PC-3 (cell line): Measurements from ENCODE around the gene ZNF814. TPM values are rescaled to one million over a fixed set of nuclear protein-coding genes. Genes with fewer than 3 reads are reported as not detected.
"Not testable (repeated sequence)": the region's sequence is repeated elsewhere in the genome, so short reads cannot be mapped to it uniquely, and the experiment has no call there.

Experiments
- ATAC-seq: fragments of 200-7000 bp; cut with Tn5 transposase; 2 replicates; pipeline ENCODE4 v1.9.1; 2020; ENCODE audit warnings: mild to moderate bottlenecking, moderate library complexity
- BruUV-seq: library from RNA; stranded (reverse); fragments of 400-500 nt; replicated peaks from 2 replicates; lab custom pipeline; 2021; lab: Mats Ljungman, UMichigan
- CTCF ChIA-PET: fragments of 300-600 bp; sonication (Branson Sonifier 250); formaldehyde crosslinking; loops from one replicate; lab custom pipeline; 2022; ENCODE audit warnings: antibody characterized with exemption; lab: Charles Lee
- POLR2A ChIA-PET: fragments of 300-600 bp; sonication (Branson Sonifier 250); formaldehyde crosslinking; loops from one replicate; lab custom pipeline; 2022; ENCODE audit warnings: antibody characterized with exemption; ENCODE audit not compliant: unreplicated experiment; lab: Charles Lee
- DNase-seq: peaks from one replicate; pipeline ENCODE4 v3.0.0-alpha.2; 2015
- H2AFZ ChIP-seq: fragments of 300-600 bp; sonication (generic); 2 replicates; pipeline ENCODE4 v1.6.0; 2016; ENCODE audit warnings: antibody characterized with exemption, low read length
- H3F3A ChIP-seq: fragments of 300-600 bp; sonication (generic); one replicate; pipeline ENCODE4 v1.6.0; 2017; ENCODE audit warnings: antibody characterized with exemption, low read length, control low read depth, mild to moderate bottlenecking; ENCODE audit not compliant: unreplicated experiment
- H3K27ac ChIP-seq: fragments of 300-600 bp; sonication (generic); 2 replicates; pipeline ENCODE4 v1.5.1; 2016; ENCODE audit warnings: mild to moderate bottlenecking, low read length
- H3K27me3 ChIP-seq: fragments of 300-600 bp; sonication (generic); 2 replicates; pipeline ENCODE4 v1.6.1; 2016; ENCODE audit warnings: low read length, mixed read lengths
- H3K36me3 ChIP-seq: fragments of 300-600 bp; sonication (generic); 2 replicates; pipeline ENCODE4 v1.6.1; 2016; ENCODE audit warnings: low read depth, mixed run types, low read length, mixed read lengths
- H3K4me1 ChIP-seq: fragments of 300-600 bp; sonication (generic); 2 replicates; pipeline ENCODE4 v1.5.1; 2016; ENCODE audit warnings: low read length; ENCODE audit not compliant: insufficient read depth
- H3K4me2 ChIP-seq: fragments of 300-600 bp; sonication (generic); 2 replicates; pipeline ENCODE4 v1.6.0; 2016; ENCODE audit warnings: low read length
- H3K4me3 ChIP-seq: fragments of 300-600 bp; sonication (generic); 2 replicates; pipeline ENCODE4 v1.5.1; 2016; ENCODE audit warnings: mild to moderate bottlenecking, low read length, mixed read lengths
- H3K79me2 ChIP-seq: fragments of 300-600 bp; sonication (generic); 2 replicates; pipeline ENCODE4 v1.6.1; 2017; ENCODE audit warnings: low read length, mixed read lengths
- H3K9ac ChIP-seq: fragments of 300-600 bp; sonication (generic); 2 replicates; pipeline ENCODE4 v1.6.0; 2016; ENCODE audit warnings: mild to moderate bottlenecking, low read length
- H3K9me2 ChIP-seq: fragments of 300-600 bp; sonication (generic); replicated peaks from 2 replicates; pipeline ENCODE4 v1.6.1; 2016; ENCODE audit warnings: mixed run types, low read length, mixed read lengths
- H3K9me3 ChIP-seq: fragments of 300-600 bp; sonication (generic); 2 replicates; pipeline ENCODE4 v1.6.1; 2016; ENCODE audit warnings: low read length, mixed read lengths
- H4K20me1 ChIP-seq: fragments of 300-600 bp; sonication (generic); 2 replicates; pipeline ENCODE4 v1.6.1; 2016; ENCODE audit warnings: low read length, mixed read lengths
- EZH2 ChIP-seq: fragments of 300-600 bp; sonication (generic); IDR thresholded peaks from one replicate; pipeline ENCODE4 v1.6.1; 2017; ENCODE audit warnings: antibody characterized with exemption, mild to moderate bottlenecking, low read length; ENCODE audit not compliant: unreplicated experiment
- EZH2phosphoT487 ChIP-seq: fragments of 300-600 bp; sonication (generic); IDR thresholded peaks from 2 replicates; pipeline ENCODE4 v1.6.1; 2018; ENCODE audit warnings: mild to moderate bottlenecking, antibody characterized with exemption, low read length, borderline replicate concordance
- intact Hi-C: fragments of 100-400 bp; cut with micrococcal nuclease; formaldehyde crosslinking; loops from 2 replicates; pipeline ENCODE4 v1.9.0; 2023
- total RNA-seq: library from RNA; depleted of rRNA; stranded (reverse); fragments of >200 nt; gene quantifications from 2 replicates; pipeline ENCODE4 v1.2.3, GENCODE V29; 2014
- TF ChIP-seq, protein P1 (sequence below): fragments of 300-600 bp; sonication (generic); conservative IDR thresholded peaks from 2 replicates; pipeline ENCODE4 v1.5.1; 2017; ENCODE audit warnings: antibody characterized with exemption, low read depth, mild to moderate bottlenecking, low read length

ZNF814 gene
- total RNA-seq, 1 experiment from 2014 or later, result 3.3 TPM

DNA sequence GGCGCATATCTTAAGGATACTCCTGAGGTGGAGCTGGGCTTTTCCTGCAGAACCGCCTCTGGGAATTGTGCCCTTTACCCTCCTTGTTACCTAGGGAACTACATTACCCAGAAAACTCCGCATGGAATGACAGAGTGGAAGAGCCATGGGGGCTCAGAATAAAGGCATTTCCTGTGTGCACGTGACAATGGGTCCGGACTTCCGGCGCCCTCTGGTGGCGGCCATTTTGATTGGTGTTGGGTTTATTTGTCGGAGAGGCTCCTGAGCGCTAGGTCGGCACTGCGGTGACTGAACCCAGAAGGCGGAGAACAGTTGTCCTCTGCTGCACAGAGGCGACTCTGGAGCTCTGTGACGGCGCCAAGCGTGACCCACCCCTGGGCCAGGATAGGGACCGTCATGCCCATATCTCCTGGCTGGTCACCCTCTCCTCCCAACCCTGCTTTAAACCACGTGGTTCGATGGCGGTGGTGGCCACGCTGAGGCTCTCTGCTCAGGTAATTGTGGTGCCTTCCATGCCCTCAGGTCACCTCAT, 58.7 kb downstream of the ZNF814 start, which contains the start of gene ZNF587B:
Gene ZNF587B (plus strand): TSS at position 229 of the 532 bp plus-strand sequence. CDS start 230 bp downstream, at position 459.
- Histone ChIP-seq H3K4me2 (no peak within 1 kb of the TSS), H3K4me1 (no peaks in the 10 kb centered on the region), H4K20me1 (peaks cover 27% of the 10 kb centered on the region; the same call in 1 of the 2 replicates), H3K9me2 (no peaks in the 10 kb centered on the region), H3K9ac (no peak within 1 kb of the TSS), H3K9me3 (no peaks in the 10 kb centered on the region), H3K36me3 (peaks cover 30% of the 10 kb centered on the region), H2AFZ (no peak within 1 kb of the TSS), H3K27me3 (no peaks in the 10 kb centered on the region), H3K4me3 (no peak within 1 kb of the TSS), H3K79me2 (peaks cover 77% of the 10 kb centered on the region), H3K27ac (no peak within 1 kb of the TSS), H3F3A (no peaks in the 10 kb centered on the region)
- TF ChIP-seq, protein P1, sequence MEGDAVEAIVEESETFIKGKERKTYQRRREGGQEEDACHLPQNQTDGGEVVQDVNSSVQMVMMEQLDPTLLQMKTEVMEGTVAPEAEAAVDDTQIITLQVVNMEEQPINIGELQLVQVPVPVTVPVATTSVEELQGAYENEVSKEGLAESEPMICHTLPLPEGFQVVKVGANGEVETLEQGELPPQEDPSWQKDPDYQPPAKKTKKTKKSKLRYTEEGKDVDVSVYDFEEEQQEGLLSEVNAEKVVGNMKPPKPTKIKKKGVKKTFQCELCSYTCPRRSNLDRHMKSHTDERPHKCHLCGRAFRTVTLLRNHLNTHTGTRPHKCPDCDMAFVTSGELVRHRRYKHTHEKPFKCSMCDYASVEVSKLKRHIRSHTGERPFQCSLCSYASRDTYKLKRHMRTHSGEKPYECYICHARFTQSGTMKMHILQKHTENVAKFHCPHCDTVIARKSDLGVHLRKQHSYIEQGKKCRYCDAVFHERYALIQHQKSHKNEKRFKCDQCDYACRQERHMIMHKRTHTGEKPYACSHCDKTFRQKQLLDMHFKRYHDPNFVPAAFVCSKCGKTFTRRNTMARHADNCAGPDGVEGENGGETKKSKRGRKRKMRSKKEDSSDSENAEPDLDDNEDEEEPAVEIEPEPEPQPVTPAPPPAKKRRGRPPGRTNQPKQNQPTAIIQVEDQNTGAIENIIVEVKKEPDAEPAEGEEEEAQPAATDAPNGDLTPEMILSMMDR, result peak; percentile 79
- TF ChIP-seq EZH2phosphoT487 (no peak), EZH2 (no peak)
- DNase-seq, result peak; percentile 49
- CTCF ChIA-PET, result no interaction called here
- BruUV-seq, result no TSS peak
- ATAC-seq, result peak; percentile 49; the same call in 1 of the 2 replicates
- intact Hi-C loops, result no loop called here
- POLR2A ChIA-PET, result no interaction called here

DNA sequence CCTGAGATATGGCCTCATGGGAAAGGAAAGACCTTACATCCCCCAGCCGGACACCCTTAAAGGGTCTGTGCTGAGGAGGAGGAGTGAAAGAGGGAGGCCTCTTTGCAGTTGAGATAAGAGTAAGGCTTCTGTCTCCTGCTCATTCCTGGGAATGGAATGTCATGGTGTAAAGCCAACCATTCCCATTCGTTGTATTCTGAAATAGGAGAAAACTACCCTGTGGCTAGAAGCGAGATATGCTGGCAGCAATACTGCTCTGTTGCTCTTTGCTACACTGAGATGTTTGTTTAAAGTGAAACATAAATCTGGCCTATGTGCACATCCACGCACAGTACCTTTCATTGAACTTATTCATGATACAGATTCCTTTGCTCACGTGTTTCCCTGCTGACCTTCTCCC, 59.5 kb downstream of the ZNF814 start:
- ChIA-PET POLR2A (no interaction called here), CTCF (no interaction called here)
- no peak for TF ChIP-seq EZH2phosphoT487
- TF ChIP-seq, protein P1, result no peak
- no peak for TF ChIP-seq EZH2
- no peak overlapping the region for H3K4me2 ChIP-seq
- H4K20me1 ChIP-seq, result peaks cover 27% of the 10 kb centered on the region; the same call in 1 of the 2 replicates
- H2AFZ ChIP-seq, result no peak overlapping the region
- H3K9ac ChIP-seq, result no peak overlapping the region
- DNase-seq (no peak), ATAC-seq (no peak)
- no peaks in the 10 kb centered on the region for H3F3A ChIP-seq
- H3K9me3 ChIP-seq, result no peaks in the 10 kb centered on the region
- BruUV-seq, result no TSS peak
- no peak overlapping the region for H3K27ac ChIP-seq
- no peak overlapping the region for H3K4me3 ChIP-seq
- peaks cover 34% of the 10 kb centered on the region for H3K36me3 ChIP-seq
- H3K79me2 ChIP-seq, result peaks cover 85% of the 10 kb centered on the region
- no peaks in the 10 kb centered on the region for H3K9me2 ChIP-seq
- no peaks in the 10 kb centered on the region for H3K4me1 ChIP-seq
- intact Hi-C loops, result no loop called here
- no peaks in the 10 kb centered on the region for H3K27me3 ChIP-seq

DNA sequence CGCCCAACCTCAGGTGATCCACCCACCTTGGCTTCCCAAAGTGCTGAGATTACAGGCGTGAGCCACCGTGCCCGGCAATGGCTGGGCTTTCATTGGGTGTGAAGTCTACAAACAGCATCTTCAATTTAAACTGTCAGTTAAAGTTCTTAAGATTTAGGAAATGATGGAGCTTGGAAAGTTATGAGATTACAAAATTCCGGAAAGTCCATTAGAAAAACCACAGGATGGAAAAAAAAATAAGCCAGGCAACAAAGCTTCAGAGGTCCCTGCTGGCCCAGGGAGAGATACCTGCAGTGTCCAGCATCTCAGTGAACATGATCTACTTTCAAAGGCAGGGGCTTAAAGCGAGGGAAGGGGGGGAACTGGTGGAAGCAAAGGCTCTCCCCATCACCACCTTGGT, 63.3 kb downstream of the ZNF814 start:
- Histone ChIP-seq H3K9me3 (no peaks in the 10 kb centered on the region), H3K4me1 (peaks cover 16% of the 10 kb centered on the region), H3K79me2 (peaks cover 99% of the 10 kb centered on the region), H3K4me2 (no peak overlapping the region), H3K9ac (no peak overlapping the region), H3K27ac (no peak overlapping the region), H3K27me3 (no peaks in the 10 kb centered on the region), H2AFZ (no peak overlapping the region), H4K20me1 (peaks cover 36% of the 10 kb centered on the region; the same call in 1 of the 2 replicates), H3K9me2 (no peaks in the 10 kb centered on the region), H3K4me3 (no peak overlapping the region), H3F3A (no peaks in the 10 kb centered on the region), H3K36me3 (peaks cover 53% of the 10 kb centered on the region)
- POLR2A ChIA-PET, result no interaction called here
- BruUV-seq, result no TSS peak
- intact Hi-C loops, result no loop called here
- DNase-seq (no peak), ATAC-seq (no peak)
- CTCF ChIA-PET, result no interaction called here
- TF ChIP-seq, protein P1, result no peak
- no peak for TF ChIP-seq EZH2phosphoT487
- no peak for TF ChIP-seq EZH2

DNA sequence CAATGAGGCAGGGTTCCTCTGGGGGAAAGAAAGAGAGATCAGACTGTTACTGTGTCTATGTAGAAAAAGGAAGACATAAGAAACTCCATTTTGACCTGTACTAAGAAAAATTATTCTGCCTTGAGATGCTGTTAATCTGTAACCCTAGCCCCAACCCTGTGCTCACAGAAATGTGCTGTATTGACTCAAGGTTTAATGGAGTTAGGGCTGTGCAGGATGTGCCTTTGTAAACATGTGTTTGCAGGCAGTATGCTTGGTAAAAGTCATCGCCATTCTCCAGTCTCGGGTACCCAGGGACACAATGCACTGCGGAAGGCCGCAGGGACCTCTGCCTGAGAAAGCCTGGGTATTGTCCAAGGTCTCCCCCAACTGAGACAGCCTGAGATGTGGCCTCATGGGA, 65.2 kb downstream of the ZNF814 start:
- BruUV-seq, DNase-seq: not testable (repeated sequence)
- H3K4me1 ChIP-seq, result peaks cover 16% of the 10 kb centered on the region

More for the DNA sequence above, 65.2 kb downstream of the ZNF814 start:
- CTCF ChIA-PET, H3F3A ChIP-seq, H3K9ac ChIP-seq, H2AFZ ChIP-seq, H3K27ac ChIP-seq, intact Hi-C loops, ATAC-seq, H3K9me2 ChIP-seq, H3K9me3 ChIP-seq, POLR2A ChIA-PET, H3K27me3 ChIP-seq: not testable (repeated sequence)
- Histone ChIP-seq H3K79me2 (peaks cover 97% of the 10 kb centered on the region), H3K4me3 (0 out of 2 replicates have a peak overlapping the region, but pooled peaks have one; percentile 16), H4K20me1 (peaks cover 23% of the 10 kb centered on the region; the same call in 1 of the 2 replicates), H3K4me2 (peak overlapping the region; percentile 13; the same call in 1 of the 2 replicates), H3K36me3 (peaks cover 40% of the 10 kb centered on the region)
